Heart left ventricle (tissue), 13 donors: ENCODE data around the gene FGFRL1.

ENCODE experiments used
- CTCF ChIP-seq, 12 donors: fragments of 200-600 bp; sonication (generic) in 4 of 12; IDR thresholded peaks; one replicate each; pipeline versions ENCODE4 v1.5.0 to v1.8.0; 2018 to 2022; ENCODE audit warnings: antibody characterized with exemption in 12 of 12, mild to moderate bottlenecking in 5 of 12
- POLR2A ChIP-seq, 2 donors: fragments of 450-650 bp; IDR thresholded peaks; one replicate each; pipeline ENCODE4 v1.6.1; 2017; ENCODE audit warnings: antibody characterized with exemption in 2 of 2, mild to moderate bottlenecking in 2 of 2, moderate library complexity in 2 of 2
- donor health status: ischemic (EF 13 %, LVEDD 7.1; RV severe dilation, severe dysfunction).
- donor health status: DM: no; HTN: yes; CAD: no.
- donor health status: DM: no; HTN: no; CAD: no.
- donor health status: ischemic (EF 25% LVEDD 6.9; RV normal size, moderate dysfunction).
- donor health status: ischemic (EF 25% LVEDD 5.7; RV mildly dilated, moderate dysfunction).
- donor health status: ischemic (EF 35%, LVEDD 5.7; RV mildly dilated, moderate dysfunction).
- donor health status: nonischemic (EF 11% LVEDD 7.7; RV severe dilation, severe dysfunction).
- donor health status: DM: yes; HTN: yes; CAD: no.
- donor health status: PGD.
- donor health status: ischemic (EF 29% LVEDD 5.4; RV normal size, mild dysfunction).
- donor health status: nonischemic (EF 23%, LVEDD 6.1; RV moderate dilation, normal function).

- TF ChIP-seq CTCF (IDR thresholded peaks at IDR 0.05) (no peak), POLR2A (IDR thresholded peaks at IDR 0.05) (no peak)
Observed at GRCh38 chr4:1075809-1076699, 64.6 kb downstream of the FGFRL1 start.
